ENCODE results near the gene AMBN. TPM values are rescaled to one million over a fixed set of nuclear protein-coding genes. Genes with fewer than 3 reads are reported as not detected.

Gene AMBN
- total and polyA plus RNA-seq, 2 donors (not counting 3 experiments of a cell fraction or from before 2014, with no cell fraction given) = not detected

DNA sequence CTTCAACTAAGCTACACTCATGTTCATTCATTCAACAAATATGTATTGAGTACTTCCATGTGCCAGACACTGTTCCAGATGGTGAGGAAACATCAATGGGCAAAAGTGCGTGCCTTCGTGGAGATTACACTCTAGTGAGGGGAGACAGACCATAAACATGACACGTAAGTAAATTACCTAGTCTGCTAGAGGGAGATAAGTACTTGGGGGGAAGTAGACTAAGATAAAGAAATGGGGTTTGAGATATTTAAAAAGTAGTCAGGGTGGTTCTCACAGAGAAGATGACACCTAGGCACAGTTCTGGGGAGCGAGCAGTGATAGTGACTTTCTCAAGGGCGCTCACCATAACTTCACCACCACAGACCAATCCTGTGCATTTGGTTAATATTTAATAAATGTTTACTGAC is 62.6 kb downstream of the AMBN start:
- ChIA-PET CTCF (interaction anchor here (1.1 to 1.3 kb wide), 2 partner anchors 10 to 355 kb away, joined by 3 to 15 read pairs; no protein-coding TSS in a partner anchor), POLR2A (no interaction called here)
- Histone ChIP-seq H3K79me2 (ENCODE audit: control insufficient read depth, insufficient read depth, low read length) (no peaks in the 10 kb centered on the region), H3K9ac (replicated peaks; ENCODE audit: extremely low read depth, insufficient read depth, low read length) (no peak overlapping the region), H3K27me3 (ENCODE audit: control insufficient read depth in 2 of 2, insufficient read depth in 2 of 2, low read length in 2 of 2) (peaks cover 0 to 6% of the 10 kb centered on the region in 2 experiments), H3K36me3 (ENCODE audit: control insufficient read depth in 2 of 2, extremely low read depth in 1 of 2, insufficient read depth in 2 of 2, low read length in 2 of 2) (no peaks in the 10 kb centered on the region), H4K20me1 (replicated peaks; ENCODE audit: control insufficient read depth, extremely low read depth, insufficient read depth, low read length) (no peaks in the 10 kb centered on the region), H3K4me1 (ENCODE audit: control insufficient read depth, extremely low read depth, insufficient read depth, low read length) (peaks cover 2% of the 10 kb centered on the region), H3K27ac (ENCODE audit: insufficient read depth, low read depth, low read length) (no peak overlapping the region), H2AFZ (ENCODE audit: low read depth, low read length) (no peak overlapping the region), H3K4me3 (replicated peaks in 1 of 3; ENCODE audit: insufficient read depth in 1 of 3, low read depth in 1 of 3, low read length in 3 of 3) (no peak overlapping the region), H3K9me3 (replicated peaks; ENCODE audit: control insufficient read depth, insufficient read depth, low read length) (no peaks in the 10 kb centered on the region), H3K4me2 (ENCODE audit: insufficient read depth, low read length) (no peak overlapping the region), H3K9me1 (replicated peaks; ENCODE audit: control insufficient read depth, extremely low read depth, insufficient read depth, low read length) (no peaks in the 10 kb centered on the region)
- intact Hi-C loops (cut with micrococcal nuclease) = loop anchor here (5.0 to 10.0 kb wide), 2 partner anchors 52 to 530 kb away; no protein-coding TSS in a partner anchor
- dilution Hi-C loops (cut with MboI; ENCODE audit: extremely low pct_ligation_motif_present, low sequenced_read_pairs) = no loop called here
- TF ChIP-seq MYC (IDR thresholded peaks at IDR 0.05; ENCODE audit: low read depth, low read length) = no peak
- TF ChIP-seq EZH2 (IDR thresholded peaks at IDR 0.05; ENCODE audit: borderline replicate concordance, low read depth, low read length, severe bottlenecking) = no peak
- TF ChIP-seq, protein P1, sequence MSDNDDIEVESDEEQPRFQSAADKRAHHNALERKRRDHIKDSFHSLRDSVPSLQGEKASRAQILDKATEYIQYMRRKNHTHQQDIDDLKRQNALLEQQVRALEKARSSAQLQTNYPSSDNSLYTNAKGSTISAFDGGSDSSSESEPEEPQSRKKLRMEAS (IDR thresholded peaks at IDR 0.05; ENCODE audit: insufficient read depth, insufficient read length) = no peak
- TF ChIP-seq GATA2 (IDR thresholded peaks at IDR 0.05; ENCODE audit: insufficient read depth, insufficient read length, low read depth, low read length) = no peak
- TF ChIP-seq, protein P2, sequence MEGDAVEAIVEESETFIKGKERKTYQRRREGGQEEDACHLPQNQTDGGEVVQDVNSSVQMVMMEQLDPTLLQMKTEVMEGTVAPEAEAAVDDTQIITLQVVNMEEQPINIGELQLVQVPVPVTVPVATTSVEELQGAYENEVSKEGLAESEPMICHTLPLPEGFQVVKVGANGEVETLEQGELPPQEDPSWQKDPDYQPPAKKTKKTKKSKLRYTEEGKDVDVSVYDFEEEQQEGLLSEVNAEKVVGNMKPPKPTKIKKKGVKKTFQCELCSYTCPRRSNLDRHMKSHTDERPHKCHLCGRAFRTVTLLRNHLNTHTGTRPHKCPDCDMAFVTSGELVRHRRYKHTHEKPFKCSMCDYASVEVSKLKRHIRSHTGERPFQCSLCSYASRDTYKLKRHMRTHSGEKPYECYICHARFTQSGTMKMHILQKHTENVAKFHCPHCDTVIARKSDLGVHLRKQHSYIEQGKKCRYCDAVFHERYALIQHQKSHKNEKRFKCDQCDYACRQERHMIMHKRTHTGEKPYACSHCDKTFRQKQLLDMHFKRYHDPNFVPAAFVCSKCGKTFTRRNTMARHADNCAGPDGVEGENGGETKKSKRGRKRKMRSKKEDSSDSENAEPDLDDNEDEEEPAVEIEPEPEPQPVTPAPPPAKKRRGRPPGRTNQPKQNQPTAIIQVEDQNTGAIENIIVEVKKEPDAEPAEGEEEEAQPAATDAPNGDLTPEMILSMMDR (IDR thresholded peaks at IDR 0.05; ENCODE audit: extremely low read depth in 1 of 2, insufficient read depth in 1 of 2, low read depth in 1 of 2, low read length in 2 of 2) = no peak
- no peak for TF ChIP-seq JUN (IDR thresholded peaks at IDR 0.05; ENCODE audit: borderline replicate concordance, insufficient read depth, insufficient read length, low read depth)
- no peak for TF ChIP-seq POLR2AphosphoS5 (IDR thresholded peaks at IDR 0.05; ENCODE audit: insufficient read depth, low read depth, low read length)
- no peak for TF ChIP-seq FOS (IDR thresholded peaks at IDR 0.05; ENCODE audit: borderline replicate concordance, insufficient read depth, low read length)
- no peak for TF ChIP-seq POLR2A (IDR thresholded peaks at IDR 0.05; ENCODE audit: low read depth, low read length)
- DNase-seq (ENCODE audit: low read depth, low spot score) (no peak), FAIRE-seq (no peak)
- BruUV-seq (replicated peaks) = no TSS peak

Other genes with a start within 250 kb of the AMBN start
- not detected in 2 replicates for gene SMR3A, start 231.5 kb upstream of the AMBN start, total RNA-seq
- gene SMR3A, start 231.5 kb upstream of the AMBN start, polyA plus RNA-seq = not detected in 2 replicates
- not detected in 2 replicates for gene SMR3B, start 209.1 kb upstream of the AMBN start, total RNA-seq
- gene SMR3B, start 209.1 kb upstream of the AMBN start, polyA plus RNA-seq = not detected in 2 replicates
- gene OPRPN, start 194.3 kb upstream of the AMBN start, total RNA-seq = not detected in 2 replicates
- gene OPRPN, start 194.3 kb upstream of the AMBN start, polyA plus RNA-seq = not detected in 2 replicates
- gene MUC7, start 120.1 kb upstream of the AMBN start, total RNA-seq = not detected in 2 replicates
- not detected in 2 replicates for gene MUC7, start 120.1 kb upstream of the AMBN start, polyA plus RNA-seq
- not detected in 2 replicates for gene AMTN, start 73.7 kb upstream of the AMBN start, total RNA-seq
- gene AMTN, start 73.7 kb upstream of the AMBN start, polyA plus RNA-seq = 0.95 and 1.2 TPM in 2 replicates
- 0.05 TPM in 1 of 2 replicates, not detected in the other for gene ENAM, start 36.5 kb downstream of the AMBN start, total RNA-seq
- gene ENAM, start 36.5 kb downstream of the AMBN start, polyA plus RNA-seq = 0.05 and 0.07 TPM in 2 replicates
- not detected in 2 replicates for gene JCHAIN, start 74.3 kb downstream of the AMBN start, total RNA-seq
- gene JCHAIN, start 74.3 kb downstream of the AMBN start, polyA plus RNA-seq = not detected in 2 replicates
- 32.8 and 34.7 TPM in 2 replicates for gene UTP3, start 96.3 kb downstream of the AMBN start, total RNA-seq
- gene UTP3, start 96.3 kb downstream of the AMBN start, polyA plus RNA-seq = 6.2 and 8.7 TPM in 2 replicates
- 42.4 and 52.8 TPM in 2 replicates for gene RUFY3, start 129.7 kb downstream of the AMBN start, total RNA-seq
- gene RUFY3, start 129.7 kb downstream of the AMBN start, polyA plus RNA-seq = 8.5 and 10.0 TPM in 2 replicates
- 70.7 and 71.6 TPM in 2 replicates for gene GRSF1, start 247.6 kb downstream of the AMBN start, total RNA-seq
- gene GRSF1, start 247.6 kb downstream of the AMBN start, polyA plus RNA-seq = 26.2 and 29.1 TPM in 2 replicates